HG03159 (cell line): Measurements from ENCODE around the gene NEAT1.

Experiments
- ATAC-seq: cut with Tn5 transposase; IDR thresholded peaks from one replicate; pipeline ENCODE4 v1.9.1; 2021; ENCODE audit warnings: mild to moderate bottlenecking, moderate library complexity; ENCODE audit not compliant: unreplicated experiment

NEAT1 gene

GRCh38 chr11:65478388-65479183, 56.0 kb downstream of the NEAT1 start:
- ATAC-seq = no peak

DNA sequence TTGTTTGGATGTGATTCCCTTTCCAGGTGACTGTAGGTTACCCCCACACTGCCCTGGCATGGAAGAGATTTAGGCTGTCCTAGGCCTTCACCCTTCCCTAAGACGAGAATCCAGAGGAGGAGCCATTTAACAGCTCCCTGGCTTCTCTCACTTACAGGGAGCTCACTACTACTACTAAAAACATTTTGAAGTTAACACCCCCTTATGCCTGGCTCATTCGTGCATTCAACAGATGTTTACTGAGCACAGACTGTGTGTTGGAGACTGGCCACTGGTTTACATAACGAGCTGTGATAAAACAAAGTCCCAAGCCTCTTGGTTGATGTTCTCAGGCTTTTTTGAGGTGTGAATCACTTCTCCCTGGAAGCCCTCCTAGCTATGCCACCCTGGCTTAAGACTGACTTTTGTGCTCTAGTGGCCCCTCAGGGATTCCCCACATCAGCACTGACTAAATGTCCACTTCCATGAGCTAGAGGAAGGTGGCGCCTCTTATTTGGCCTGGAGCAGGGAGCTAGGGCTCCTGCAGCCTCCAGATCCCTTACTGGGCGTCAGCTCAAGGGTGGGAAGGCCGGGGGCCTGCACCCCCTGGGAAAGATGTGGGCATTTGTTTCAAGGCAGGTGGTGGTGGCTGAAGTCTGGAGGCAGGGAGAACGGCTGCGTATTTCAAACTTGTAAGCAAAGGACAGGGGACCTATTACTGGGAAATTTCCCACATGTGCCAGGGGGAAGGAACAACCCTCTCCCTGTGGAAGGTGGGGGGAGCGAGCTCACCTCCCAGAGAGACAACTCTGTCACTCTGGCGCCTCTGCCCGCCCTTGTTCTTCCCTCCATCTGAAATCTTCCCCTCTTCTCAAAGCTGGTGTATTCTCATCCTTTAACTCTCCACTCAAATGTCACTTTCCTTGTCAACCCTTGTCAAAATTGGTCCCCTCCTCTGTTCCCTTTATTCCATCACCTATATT, 56.9 kb downstream of the NEAT1 start:
- ATAC-seq = no peak

DNA sequence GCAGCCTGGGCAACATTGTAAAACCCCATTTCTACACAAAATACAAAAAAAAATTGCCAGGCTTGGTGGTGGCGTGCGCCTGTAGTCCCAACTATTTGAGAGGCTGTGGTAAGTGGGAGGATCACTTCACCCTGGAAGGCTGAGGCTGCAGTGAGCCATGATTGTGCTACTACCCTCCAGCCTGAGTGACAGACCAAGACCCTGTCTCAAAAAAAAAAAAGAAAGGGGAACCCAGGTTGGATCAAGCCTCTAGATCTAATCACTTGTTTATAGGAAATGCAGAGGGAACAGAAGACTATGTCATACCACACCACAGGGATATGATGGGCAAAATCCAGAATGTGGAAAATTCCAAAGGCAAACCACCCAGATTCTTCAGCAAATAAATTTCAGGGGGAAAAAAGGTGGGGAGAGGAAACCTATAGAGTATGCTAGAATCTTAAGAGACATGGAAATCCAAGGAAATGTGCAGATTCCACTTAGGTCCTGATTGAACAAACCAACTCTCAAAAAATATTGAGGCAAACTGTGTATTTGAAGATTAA, 59.8 kb downstream of the NEAT1 start:
- no peak for ATAC-seq

GRCh38 chr11:65485920-65486219, 63.3 kb downstream of the NEAT1 start:
- ATAC-seq = no peak

DNA sequence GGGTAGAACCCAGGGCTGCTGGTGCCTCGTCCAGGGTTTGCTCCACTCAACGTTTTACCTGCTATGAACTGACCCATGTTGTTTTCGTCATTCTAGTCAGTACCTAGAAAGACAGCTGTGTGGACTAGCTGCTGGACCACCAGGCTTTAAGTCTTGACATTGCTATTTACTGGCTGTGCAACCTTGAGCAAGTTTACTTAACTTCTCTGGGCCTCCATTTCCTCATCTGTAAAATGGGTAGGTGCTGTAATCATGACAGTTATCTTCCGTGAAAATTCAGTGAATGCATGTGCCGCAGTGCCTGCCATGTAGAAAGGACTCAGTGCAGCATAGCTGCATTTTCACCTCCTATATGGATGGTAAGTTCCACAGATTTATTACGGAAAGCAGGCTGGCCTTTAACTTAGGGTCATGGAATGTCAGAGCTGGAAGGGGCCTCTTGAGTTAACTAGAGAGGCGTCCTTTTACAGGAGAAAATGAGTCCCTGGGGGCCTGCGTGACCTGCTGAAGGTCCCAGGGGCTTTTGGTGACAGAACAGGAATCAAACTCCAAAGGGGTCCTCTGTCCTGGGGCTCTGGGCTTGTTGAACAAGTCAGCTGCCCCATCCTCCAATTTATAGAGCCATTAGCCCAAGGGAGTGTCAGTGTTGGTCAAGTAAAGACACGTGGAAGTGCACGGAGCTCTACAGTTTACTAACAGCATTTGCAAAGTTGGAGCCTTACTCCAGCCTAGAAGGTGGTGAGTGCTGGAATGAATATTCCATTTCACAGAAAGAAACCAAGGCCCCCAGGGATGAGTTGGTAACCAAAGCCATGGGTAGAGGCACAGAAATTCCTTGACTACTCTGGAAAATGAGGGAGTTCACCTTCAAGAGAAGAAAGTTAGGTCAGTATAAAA, 64.2 kb downstream of the NEAT1 start:
- ATAC-seq = no peak

DNA sequence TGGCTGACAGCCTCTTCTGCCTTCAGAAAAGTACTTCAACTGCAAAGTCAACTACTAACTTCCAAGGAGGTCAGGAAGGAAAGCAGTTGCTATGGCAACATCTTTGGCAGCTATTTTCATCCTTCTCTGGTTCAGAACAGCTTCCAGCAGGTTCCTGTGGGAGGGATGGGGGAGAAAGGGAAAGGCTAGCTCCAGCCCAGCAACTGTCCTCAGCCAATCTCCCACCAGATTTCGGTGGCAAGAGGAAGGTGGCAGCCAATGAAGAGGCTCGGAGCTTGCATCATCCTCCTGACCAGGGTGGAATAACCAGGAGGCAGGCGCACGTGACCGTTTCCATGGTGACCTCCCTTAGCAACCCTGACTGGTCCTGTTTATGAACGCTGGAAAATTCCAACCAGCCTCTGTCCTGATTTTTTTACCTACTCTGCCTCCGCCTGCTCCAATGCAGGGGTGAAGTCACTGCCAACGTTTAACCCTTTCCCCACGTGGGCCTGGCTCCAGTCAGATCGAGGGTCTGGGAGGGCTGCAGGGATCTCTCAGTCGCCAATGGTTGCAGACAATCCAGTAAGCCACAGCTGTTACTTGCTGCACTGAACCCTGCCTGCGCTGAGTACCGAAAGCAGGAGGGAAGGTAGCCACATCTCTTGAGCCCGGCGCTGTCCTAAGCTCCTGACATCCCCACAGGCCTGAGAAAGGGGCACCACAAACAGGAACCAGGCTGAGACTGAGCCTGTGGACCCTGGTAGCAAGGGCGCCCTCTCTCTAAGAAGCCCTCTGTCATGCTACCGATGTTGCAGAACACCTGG, 65.1 kb downstream of the NEAT1 start:
- no peak for ATAC-seq

GRCh38 chr11:65488273-65489034, 65.9 kb downstream of the NEAT1 start:
- no peak for ATAC-seq

- no peak for ATAC-seq
These were observed 66.6 kb downstream of the NEAT1 start for GRCh38 chr11:65489035-65489705.

GRCh38 chr11:65489706-65490320, 67.2 kb downstream of the NEAT1 start:
- no peak for ATAC-seq

- no peak for ATAC-seq
These were observed 68.5 kb downstream of the NEAT1 start for GRCh38 chr11:65491163-65491465.

- no peak for ATAC-seq
These were observed 69.2 kb downstream of the NEAT1 start for GRCh38 chr11:65491614-65492386.

- ATAC-seq = no peak
These were observed 69.7 kb downstream of the NEAT1 start for GRCh38 chr11:65492387-65492636.

GRCh38 chr11:65492637-65493366, 70.2 kb downstream of the NEAT1 start:
- ATAC-seq = no peak

- no peak for ATAC-seq
These were observed 71.0 kb downstream of the NEAT1 start for GRCh38 chr11:65493367-65494176.
